Small intestine (tissue), 7 donors: ENCODE data around the gene TNFAIP1. TPM values are rescaled to one million over a fixed set of nuclear protein-coding genes. Genes with fewer than 3 reads are reported as not detected.

ENCODE experiments used
- DNase-seq, 2 donors: peaks; one replicate each; pipeline versions ENCODE4 v3.0.0 to v3.0.0-alpha.2; 2013
- FAIRE-seq: peaks from 2 replicates; lab custom pipeline; 2012; peaks lifted over from hg19 to GRCh38; lab: Jason Lieb, UNC
- H3K27ac ChIP-seq, 3 donors: one replicate each; pipeline ENCODE4 v1.5.1; 2013; ENCODE audit warnings: low read length in 2 of 3, mild to moderate bottlenecking in 2 of 3, control low read depth in 1 of 3, inconsistent platforms in 1 of 3, low read depth in 1 of 3, moderate library complexity in 1 of 3
- H3K27me3 ChIP-seq, 3 donors: one replicate each; pipeline ENCODE4 v1.6.1; 2013; ENCODE audit warnings: low read length in 3 of 3, inconsistent platforms in 1 of 3; ENCODE audit not compliant: control insufficient read depth in 3 of 3, insufficient read depth in 3 of 3
- H3K36me3 ChIP-seq, 3 donors: one replicate each; pipeline ENCODE4 v1.6.1; 2013; ENCODE audit warnings: low read length in 3 of 3, inconsistent platforms in 1 of 3, low read depth in 1 of 3, mild to moderate bottlenecking in 1 of 3, moderate library complexity in 1 of 3; ENCODE audit not compliant: control insufficient read depth in 3 of 3, insufficient read depth in 2 of 3
- H3K4me1 ChIP-seq, 3 donors: one replicate each; pipeline ENCODE4 v1.6.1; 2013; ENCODE audit warnings: low read length in 2 of 3, inconsistent platforms in 1 of 3, low read depth in 1 of 3, mild to moderate bottlenecking in 1 of 3, moderate library complexity in 1 of 3; ENCODE audit not compliant: control insufficient read depth in 3 of 3, insufficient read depth in 2 of 3
- H3K4me3 ChIP-seq, 3 donors: one replicate each; pipeline ENCODE4 v1.5.1; 2013; ENCODE audit warnings: low read length in 3 of 3, control low read depth in 1 of 3, inconsistent platforms in 1 of 3, low read depth in 1 of 3, mild to moderate bottlenecking in 1 of 3, moderate library complexity in 1 of 3
- H3K9me3 ChIP-seq, 2 donors: one replicate each; pipeline ENCODE4 v1.6.1; 2013; ENCODE audit warnings: low read depth in 1 of 2, low read length in 1 of 2; ENCODE audit not compliant: control insufficient read depth in 2 of 2, insufficient read depth in 1 of 2
- WGBS, 3 donors: extraction: QIAGEN DNeasy Blood & Tissue Kit; methylation state at CpG; one replicate each; pipeline ENCODE4 v1.1.7; 2013; 5-methylcytosine and 5-hydroxymethylcytosine counted together
- polyA plus RNA-seq, 4 donors: library from polyadenylated mRNA; stranded (reverse) in 3 of 4; unstranded in 1 of 4; fragments of 200-250 nt in 3 of 4; fragments of 120-200 nt in 1 of 4; gene quantifications; one replicate each; pipeline versions ENCODE4 v1.2.1 to v1.2.3, GENCODE V29; 2013
- donor health status: healthy with polysubstance abuse.
- donor health status: control.
- donor health status: control.
- donor health status: Bipolar disorder and iron deficiency.
- donor health status: healthy.

The TNFAIP1 gene
- polyA plus RNA-seq, 4 donors = 16.1 to 30.6 (median 17.5) TPM

DNA sequence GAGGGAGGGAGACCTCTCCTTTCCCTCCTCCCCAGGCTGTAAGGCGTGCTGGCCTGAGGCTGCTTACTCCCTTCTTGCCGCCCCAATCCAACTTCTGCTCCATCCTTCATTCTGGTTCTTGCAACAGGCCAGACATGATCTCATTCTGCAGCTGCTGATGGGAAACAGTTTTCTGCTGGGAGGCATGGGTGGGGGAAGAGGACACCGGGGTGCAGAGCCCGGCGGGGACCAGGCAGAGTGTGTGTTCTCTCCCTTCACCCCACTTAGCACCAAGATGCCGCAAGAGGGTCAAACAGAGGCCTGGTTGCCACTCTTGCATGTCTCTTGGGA, 37.3 kb downstream of the TNFAIP1 start:
- Histone ChIP-seq H3K27ac (no peak overlapping the region), H3K4me1 (peaks cover 0 to 45% (median 9%) of the 10 kb centered on the region in 3 donors), H3K4me3 (peak overlapping the region in 1 of 3 donors; percentile 32), H3K27me3 (peaks cover 0 to 5% (median 0%) of the 10 kb centered on the region in 3 donors), H3K36me3 (peaks cover 0 to 9% (median 2%) of the 10 kb centered on the region in 3 donors), H3K9me3 (no peaks in the 10 kb centered on the region)
- WGBS, 3 donors = 78 to 90% (median 88%) methylated on average over 6 of the region's 6 CpGs
- DNase-seq (no peak), FAIRE-seq (no peak)

DNA sequence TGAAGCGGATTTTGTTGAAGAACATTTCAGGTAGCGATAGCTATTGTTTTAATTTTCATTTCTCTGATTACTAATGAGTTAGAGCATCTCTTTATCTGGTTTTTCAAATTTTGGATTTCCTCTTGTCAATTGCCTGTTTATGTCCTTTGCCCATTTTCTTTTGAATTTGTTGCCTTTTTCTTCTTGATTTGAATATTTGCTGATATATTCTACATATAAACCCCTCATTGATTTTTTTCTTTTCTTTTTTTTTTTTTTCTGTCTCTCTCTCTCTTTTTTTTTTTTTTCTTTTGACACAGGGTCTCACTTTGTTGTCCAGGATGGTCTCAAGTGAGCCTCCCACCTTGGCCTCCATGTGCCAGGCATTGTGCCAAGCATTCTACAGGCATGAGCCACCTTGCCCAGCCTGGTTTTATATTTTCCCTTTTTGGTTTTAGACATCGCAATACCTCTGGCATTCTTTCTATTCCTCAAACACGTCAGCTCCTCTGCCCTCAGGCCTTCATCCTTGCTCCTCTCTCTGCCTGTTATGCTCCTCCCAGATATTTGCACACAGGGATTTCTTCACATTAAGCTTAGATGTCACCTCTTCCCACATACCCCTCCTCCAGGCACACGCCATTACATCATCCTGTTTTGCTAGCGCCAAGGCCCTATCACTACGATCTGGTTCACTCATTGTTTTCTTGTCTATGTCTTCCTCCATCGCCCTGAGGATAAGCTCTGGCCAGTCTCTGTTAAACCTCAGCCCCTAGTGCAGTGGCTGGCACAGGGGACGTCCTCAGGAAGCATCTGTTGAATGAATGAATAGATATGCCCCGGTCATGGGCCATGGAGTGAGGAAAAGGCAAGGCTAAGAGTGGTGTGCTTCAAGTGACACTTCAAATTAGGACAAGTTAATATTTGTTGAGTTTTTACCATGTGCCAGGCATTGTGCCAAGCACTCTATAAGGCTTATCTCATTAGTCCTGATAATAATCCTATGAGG, 44.5 kb downstream of the TNFAIP1 start:
- Histone ChIP-seq H3K36me3 (peaks cover 0 to 3% (median 0%) of the 10 kb centered on the region in 3 donors), H3K27me3 (peaks cover 0 to 4% (median 2%) of the 10 kb centered on the region in 3 donors), H3K4me3 (no peak overlapping the region), H3K9me3 (no peaks in the 10 kb centered on the region), H3K4me1 (peaks cover 0 to 21% (median 0%) of the 10 kb centered on the region in 3 donors), H3K27ac (no peak overlapping the region)
- DNase-seq = peak in 1 of 2 donors; percentile 77
- WGBS, 3 donors = 35 to 67% (median 57%) methylated on average over 10 of the region's 10 CpGs
- FAIRE-seq = no peak

DNA sequence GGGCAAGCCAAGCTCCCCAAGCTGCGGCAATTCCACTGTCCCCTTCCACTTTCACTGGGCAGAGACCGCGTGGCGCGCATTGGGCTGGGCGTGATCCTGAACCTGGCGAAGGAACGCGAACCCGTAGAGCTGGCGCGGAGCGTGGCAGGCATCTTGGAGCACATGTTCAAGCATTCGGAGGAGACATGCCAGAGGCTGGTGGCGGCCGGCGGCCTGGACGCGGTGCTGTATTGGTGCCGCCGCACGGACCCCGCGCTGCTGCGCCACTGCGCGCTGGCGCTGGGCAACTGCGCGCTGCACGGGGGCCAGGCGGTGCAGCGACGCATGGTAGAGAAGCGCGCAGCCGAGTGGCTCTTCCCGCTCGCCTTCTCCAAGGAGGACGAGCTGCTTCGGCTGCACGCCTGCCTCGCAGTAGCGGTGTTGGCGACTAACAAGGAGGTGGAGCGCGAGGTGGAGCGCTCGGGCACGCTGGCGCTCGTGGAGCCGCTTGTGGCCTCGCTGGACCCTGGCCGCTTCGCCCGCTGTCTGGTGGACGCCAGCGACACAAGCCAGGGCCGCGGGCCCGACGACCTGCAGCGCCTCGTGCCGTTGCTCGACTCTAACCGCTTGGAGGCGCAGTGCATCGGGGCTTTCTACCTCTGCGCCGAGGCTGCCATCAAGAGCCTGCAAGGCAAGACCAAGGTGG, 45.7 kb downstream of the TNFAIP1 start:
- 9 to 21% (median 19%) methylated on average over 59 to 72 of the region's 72 CpGs for WGBS, 3 donors
- Histone ChIP-seq H3K36me3 (peaks cover 0 to 3% (median 2%) of the 10 kb centered on the region in 3 donors), H3K9me3 (no peaks in the 10 kb centered on the region), H3K4me3 (no peak overlapping the region), H3K27me3 (peaks cover 0 to 4% (median 2%) of the 10 kb centered on the region in 3 donors), H3K4me1 (peaks cover 0 to 28% (median 0%) of the 10 kb centered on the region in 3 donors), H3K27ac (no peak overlapping the region)
- FAIRE-seq (no peak), DNase-seq (peak; percentile 58 to 82)

DNA sequence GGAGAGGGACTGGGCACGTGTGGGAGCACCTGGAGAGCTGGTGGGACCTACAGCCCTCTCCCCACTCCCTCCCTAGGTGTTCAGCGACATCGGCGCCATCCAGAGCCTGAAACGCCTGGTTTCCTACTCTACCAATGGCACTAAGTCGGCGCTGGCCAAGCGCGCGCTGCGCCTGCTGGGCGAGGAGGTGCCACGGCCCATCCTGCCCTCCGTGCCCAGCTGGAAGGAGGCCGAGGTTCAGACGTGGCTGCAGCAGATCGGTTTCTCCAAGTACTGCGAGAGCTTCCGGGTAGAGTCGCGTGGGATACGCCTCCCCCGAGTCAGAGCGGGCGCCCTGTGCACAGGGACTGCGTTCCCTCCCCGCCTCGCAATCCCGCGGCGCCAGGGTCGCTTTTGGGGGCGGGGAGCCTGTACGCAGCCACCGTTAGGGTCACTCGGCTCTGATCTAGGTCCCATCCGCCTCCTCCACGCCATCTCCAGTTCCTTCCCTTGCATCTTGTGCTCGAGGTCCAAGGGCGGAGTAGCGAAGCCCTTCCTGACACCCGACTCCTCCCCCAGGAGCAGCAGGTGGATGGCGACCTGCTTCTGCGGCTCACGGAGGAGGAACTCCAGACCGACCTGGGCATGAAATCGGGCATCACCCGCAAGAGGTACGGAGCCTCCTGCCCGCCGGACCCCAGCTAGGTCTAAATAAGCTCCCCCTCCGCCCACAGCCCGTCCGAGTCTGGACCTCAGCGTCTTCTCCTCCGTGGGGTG, 48.9 kb downstream of the TNFAIP1 start:
- no peaks in the 10 kb centered on the region for H3K9me3 ChIP-seq
- FAIRE-seq (no peak), DNase-seq (peak; percentile 91 to 92)
- H3K36me3 ChIP-seq = peaks cover 0 to 20% (median 3%) of the 10 kb centered on the region in 3 donors
- peak overlapping the region; percentile 16 to 85 (median 52) for H3K27ac ChIP-seq
- H3K4me3 ChIP-seq = peak overlapping the region; percentile 24 to 73 (median 70)
- H3K27me3 ChIP-seq = peaks cover 0 to 4% (median 2%) of the 10 kb centered on the region in 3 donors
- 4 to 24% (median 9%) methylated on average over 54 to 56 of the region's 56 CpGs for WGBS, 3 donors
- peaks cover 0 to 31% (median 0%) of the 10 kb centered on the region in 3 donors for H3K4me1 ChIP-seq

DNA sequence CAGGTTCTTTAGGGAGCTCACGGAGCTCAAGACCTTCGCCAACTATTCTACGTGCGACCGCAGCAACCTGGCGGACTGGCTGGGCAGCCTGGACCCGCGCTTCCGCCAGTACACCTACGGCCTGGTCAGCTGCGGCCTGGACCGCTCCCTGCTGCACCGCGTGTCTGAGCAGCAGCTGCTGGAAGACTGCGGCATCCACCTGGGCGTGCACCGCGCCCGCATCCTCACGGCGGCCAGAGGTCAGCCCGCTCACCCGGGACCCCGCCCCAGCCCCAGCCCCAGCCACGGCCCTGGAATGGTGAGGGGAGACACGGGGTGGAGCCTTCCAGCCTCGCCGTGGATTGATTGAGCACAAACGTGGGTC, 49.5 kb downstream of the TNFAIP1 start:
- peaks cover 0 to 23% (median 3%) of the 10 kb centered on the region in 3 donors for H3K36me3 ChIP-seq
- no peaks in the 10 kb centered on the region for H3K9me3 ChIP-seq
- FAIRE-seq (no peak), DNase-seq (peak in 1 of 2 donors; percentile 40)
- H3K27ac ChIP-seq = peak overlapping the region; percentile 16 to 85 (median 52)
- 4 to 31% (median 10%) methylated on average over 24 to 29 of the region's 29 CpGs for WGBS, 3 donors
- H3K4me3 ChIP-seq = peak overlapping the region; percentile 24 to 73 (median 70)
- peaks cover 0 to 4% (median 2%) of the 10 kb centered on the region in 3 donors for H3K27me3 ChIP-seq
- H3K4me1 ChIP-seq = peaks cover 0 to 31% (median 0%) of the 10 kb centered on the region in 3 donors

DNA sequence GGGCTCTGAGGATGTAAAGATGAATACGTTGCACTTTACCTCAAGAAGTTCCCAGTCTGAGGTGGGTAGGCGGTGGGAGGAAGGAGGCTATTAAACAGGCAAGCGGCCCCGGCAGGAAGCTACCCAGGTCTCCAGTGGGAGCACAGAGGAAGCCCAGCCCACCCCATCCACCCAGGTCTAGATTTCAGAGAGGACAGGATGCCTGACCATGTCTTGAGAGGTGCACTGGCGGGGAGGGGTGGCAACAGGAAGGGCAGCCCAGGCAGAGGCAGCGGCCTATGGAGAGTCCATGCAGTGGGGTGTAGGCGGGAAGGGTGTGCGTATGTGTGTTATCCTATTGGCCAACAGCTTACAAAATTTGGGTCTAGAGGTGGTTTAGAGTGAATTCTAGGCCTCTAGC, 49.8 kb downstream of the TNFAIP1 start:
- peaks cover 0 to 23% (median 3%) of the 10 kb centered on the region in 3 donors for H3K36me3 ChIP-seq
- WGBS, 3 donors = 43 to 63% (median 52%) methylated on average over 8 of the region's 8 CpGs
- peak overlapping the region in 1 of 3 donors; percentile 85 for H3K27ac ChIP-seq
- no peaks in the 10 kb centered on the region for H3K9me3 ChIP-seq
- FAIRE-seq (no peak), DNase-seq (no peak)
- peaks cover 0 to 27% (median 0%) of the 10 kb centered on the region in 3 donors for H3K4me1 ChIP-seq
- H3K27me3 ChIP-seq = peaks cover 0 to 4% (median 2%) of the 10 kb centered on the region in 3 donors
- peak overlapping the region in 2 of 3 donors; percentile 70 to 73 for H3K4me3 ChIP-seq

DNA sequence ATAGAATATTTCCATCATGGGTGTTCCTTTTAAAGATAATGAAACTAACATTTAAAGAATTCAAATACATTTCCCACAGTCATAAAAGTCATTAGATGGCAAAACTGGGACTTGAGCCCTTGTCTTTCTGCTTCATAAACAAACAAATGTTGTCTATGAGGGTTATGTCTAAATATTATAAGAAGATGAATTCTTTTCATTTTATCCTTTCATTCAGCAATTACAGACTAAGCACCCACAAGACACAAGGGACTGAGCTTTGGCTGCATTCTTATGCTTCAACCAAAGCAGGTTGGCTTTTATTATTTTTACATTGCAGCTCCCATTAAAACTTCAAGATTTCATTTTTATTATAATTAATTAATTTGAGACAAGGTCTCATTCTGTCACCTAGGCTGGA, 50.8 kb downstream of the TNFAIP1 start:
- Histone ChIP-seq H3K27ac (no peak overlapping the region), H3K4me3 (no peak overlapping the region), H3K27me3 (peaks cover 0 to 2% (median 0%) of the 10 kb centered on the region in 3 donors), H3K36me3 (peaks cover 0 to 29% (median 3%) of the 10 kb centered on the region in 3 donors), H3K4me1 (peaks cover 0 to 25% (median 0%) of the 10 kb centered on the region in 3 donors), H3K9me3 (no peaks in the 10 kb centered on the region)
- FAIRE-seq = no peak
- no peak for DNase-seq
